K562 (cell line): Measurements from ENCODE around the gene SH2D5.
A peak's percentile ranks its signal among the peaks of the same experiment; 100 is the strongest.

Source experiments
- FOS ChIP-seq: IDR thresholded peaks from 3 replicates; pipeline ENCODE4 v1.6.1; 2011; ENCODE audit not compliant: insufficient read length; ENCODE audit errors: extremely low read depth
- ZNF121 ChIP-seq: sonication (generic); formaldehyde crosslinking; conservative IDR thresholded peaks from 2 replicates; pipeline ENCODE4 v1.8.0; 2022; ENCODE audit warnings: missing genetic modification reagents
- TF ChIP-seq, protein P1 (sequence below): sonication (generic); formaldehyde crosslinking; IDR thresholded peaks from 2 replicates; pipeline ENCODE4 v1.5.0; 2020; ENCODE audit warnings: missing genetic modification reagents

GRCh38 chr1:20770314-20771087, 38.0 kb upstream of the SH2D5 start:
- TF ChIP-seq, protein P1, sequence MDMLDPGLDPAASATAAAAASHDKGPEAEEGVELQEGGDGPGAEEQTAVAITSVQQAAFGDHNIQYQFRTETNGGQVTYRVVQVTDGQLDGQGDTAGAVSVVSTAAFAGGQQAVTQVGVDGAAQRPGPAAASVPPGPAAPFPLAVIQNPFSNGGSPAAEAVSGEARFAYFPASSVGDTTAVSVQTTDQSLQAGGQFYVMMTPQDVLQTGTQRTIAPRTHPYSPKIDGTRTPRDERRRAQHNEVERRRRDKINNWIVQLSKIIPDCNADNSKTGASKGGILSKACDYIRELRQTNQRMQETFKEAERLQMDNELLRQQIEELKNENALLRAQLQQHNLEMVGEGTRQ = no peak
- TF ChIP-seq FOS (no peak), ZNF121 (CRISPR knock-in tag) (peak; percentile 67)
